T47D (cell line): ENCODE results near the gene SLC30A1.

Experiments
- DNase-seq, 2 experiments: peaks; one replicate each; pipeline versions ENCODE4 v3.0.0 to v3.0.0-alpha.2; 2011 to 2012; ENCODE audit warnings: low read depth in 1 of 2, low spot score in 1 of 2
- JUND ChIP-seq: IDR thresholded peaks from 2 replicates; pipeline ENCODE4 v1.6.1; 2012; ENCODE audit warnings: low read depth
- in situ Hi-C: cut with HindIII; loops from 2 replicates; pipeline ENCODE4 v1.10.0; 2016; ENCODE audit warnings: low sequenced_read_pairs, low pct_unique_long_range_greater_than_20kb

SLC30A1 gene

DNA sequence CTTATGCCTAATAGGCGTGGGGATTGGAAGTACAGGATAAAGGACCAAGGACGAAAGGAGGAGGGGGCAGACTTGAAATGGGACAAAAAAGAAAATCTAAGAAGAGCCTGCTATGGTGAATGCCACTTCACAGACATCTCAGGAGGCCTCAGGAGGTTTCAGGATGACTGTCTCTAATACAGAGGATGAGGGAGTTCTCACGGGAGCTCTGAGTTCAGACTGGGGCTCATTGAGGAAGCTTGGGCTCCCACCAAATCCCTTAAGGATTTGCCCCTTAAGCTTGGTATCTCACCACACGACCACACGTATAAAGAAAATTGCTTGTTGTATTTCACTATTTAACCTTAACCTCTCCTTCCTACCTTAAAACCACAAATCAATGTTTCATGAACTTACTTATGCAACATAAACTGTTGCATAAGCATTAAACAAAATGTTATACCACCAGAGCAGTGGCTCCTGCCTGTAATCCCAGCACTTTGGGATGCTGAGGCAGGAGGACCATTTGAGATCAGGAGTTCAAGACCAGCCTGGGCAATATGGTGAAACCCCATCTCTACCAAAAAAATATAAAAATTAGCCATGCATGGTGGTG, 12.4 kb downstream of the SLC30A1 start:
- in situ Hi-C loops = no loop called here
- TF ChIP-seq JUND = no peak
- DNase-seq = no peak

GRCh38 chr1:211564084-211564483, 14.9 kb downstream of the SLC30A1 start:
- in situ Hi-C loops = no loop called here
- no peak for DNase-seq
- no peak for TF ChIP-seq JUND

DNA sequence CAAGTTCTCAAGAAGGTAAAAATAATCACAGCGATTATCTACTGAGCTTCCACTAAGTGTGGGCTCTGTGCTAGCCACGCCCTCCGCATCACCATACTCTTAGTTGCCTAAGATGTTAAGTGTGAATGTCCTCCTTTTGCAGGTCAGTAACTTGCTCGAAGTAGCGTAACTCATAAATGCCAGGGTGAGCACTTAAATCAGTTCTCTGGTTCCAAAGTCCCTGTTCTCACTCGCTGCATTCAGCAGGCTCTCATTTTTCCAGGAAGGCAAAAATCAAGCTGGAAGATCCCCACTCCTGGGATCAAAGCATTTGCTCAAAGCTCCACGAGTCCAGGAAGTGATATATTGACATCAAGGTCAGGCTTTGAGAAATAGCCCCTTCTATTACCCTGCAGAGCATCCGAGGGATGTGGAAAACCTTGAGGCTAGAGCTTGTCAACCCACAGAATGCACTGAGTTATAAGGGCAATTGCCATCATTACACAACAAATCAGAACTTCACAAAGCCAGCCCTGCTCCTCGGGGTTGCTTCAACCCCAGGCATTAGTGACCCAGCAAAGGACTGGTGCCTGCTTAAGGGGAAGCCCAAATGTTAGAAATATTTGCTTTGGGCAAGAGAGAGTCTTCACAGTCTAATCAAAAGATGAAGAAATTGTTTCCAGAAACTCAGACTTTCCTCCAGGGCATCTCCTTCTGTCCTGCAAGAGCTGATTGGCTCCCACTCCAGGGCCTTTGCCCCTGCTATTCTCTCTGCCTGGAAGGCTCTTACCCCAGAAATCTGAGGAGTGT, 19.5 kb downstream of the SLC30A1 start:
- in situ Hi-C loops = no loop called here
- TF ChIP-seq JUND = no peak
- no peak for DNase-seq

GRCh38 chr1:211557894-211558625, 20.9 kb downstream of the SLC30A1 start:
- in situ Hi-C loops = no loop called here
- no peak for TF ChIP-seq JUND
- no peak for DNase-seq

DNA sequence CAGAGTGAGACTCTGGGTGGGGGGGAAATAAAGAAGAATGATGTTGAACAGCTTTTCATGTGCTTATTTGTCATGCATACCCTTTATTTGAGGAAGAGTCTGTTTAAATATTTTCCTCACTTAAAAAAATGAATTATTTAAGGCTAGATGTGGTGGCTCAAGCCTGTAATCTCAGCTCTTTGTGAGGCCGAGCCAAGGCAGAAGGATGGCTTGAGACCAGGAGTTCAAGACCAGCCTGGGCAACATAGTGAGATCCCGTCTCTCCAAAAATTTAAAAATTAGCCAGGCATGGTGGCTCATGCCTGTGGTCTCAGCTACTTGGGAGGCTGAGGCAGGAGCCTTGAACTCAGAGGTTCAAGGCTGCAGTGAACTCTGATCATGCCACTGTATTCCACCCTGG, 25.4 kb downstream of the SLC30A1 start:
- in situ Hi-C loops = no loop called here
- no peak for DNase-seq
- no peak for TF ChIP-seq JUND

- peak in 1 of 2 experiments; percentile 77 for DNase-seq
- in situ Hi-C loops = no loop called here
- no peak for TF ChIP-seq JUND
These were observed 27.1 kb downstream of the SLC30A1 start for GRCh38 chr1:211551638-211552460.

- TF ChIP-seq JUND = no peak
- no peak for DNase-seq
- in situ Hi-C loops = no loop called here
These were observed 29.8 kb downstream of the SLC30A1 start for GRCh38 chr1:211549092-211549711.

- in situ Hi-C loops = no loop called here
- TF ChIP-seq JUND = no peak
- no peak for DNase-seq
These were observed 30.5 kb downstream of the SLC30A1 start for GRCh38 chr1:211548321-211549091.

GRCh38 chr1:211547710-211548109, 31.3 kb downstream of the SLC30A1 start:
- in situ Hi-C loops = no loop called here
- no peak for TF ChIP-seq JUND

GRCh38 chr1:211546543-211546942, 32.4 kb downstream of the SLC30A1 start:
- DNase-seq = no peak
- in situ Hi-C loops = no loop called here
- no peak for TF ChIP-seq JUND

More at GRCh38 chr1:211547710-211548109, 31.3 kb downstream of the SLC30A1 start:
- no peak for DNase-seq

DNA sequence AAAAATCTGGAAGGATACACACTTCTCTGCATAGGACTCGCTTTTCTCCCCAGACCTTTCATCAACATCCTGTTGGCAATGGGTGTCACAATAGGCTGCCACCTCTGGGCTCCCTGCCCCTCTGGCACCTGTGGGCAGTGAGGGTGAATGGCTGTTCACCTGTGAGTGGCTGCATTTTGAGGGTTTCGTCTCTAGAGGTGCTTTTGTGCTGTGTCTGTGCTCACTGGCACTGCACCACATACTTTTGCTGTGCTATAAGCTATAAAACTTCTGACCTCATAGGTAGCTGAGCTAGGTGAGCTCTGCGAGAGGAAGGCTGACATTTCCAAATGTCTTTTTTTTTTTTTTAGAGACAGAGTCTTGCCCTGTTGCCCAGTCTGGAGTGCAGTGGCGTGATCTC, 35.9 kb downstream of the SLC30A1 start:
- DNase-seq = peak; percentile 64 to 78
- no peak for TF ChIP-seq JUND
- in situ Hi-C loops = no loop called here
